K562 (cell line): ENCODE data around the gene MAP2K6. TPM values are rescaled to one million over a fixed set of nuclear protein-coding genes. Genes with fewer than 3 reads are reported as not detected.

Source experiments
- CHCHD3 ChIP-seq: fragments of 250-450 bp; sonication (Bioruptor Pico); IDR thresholded peaks from 2 replicates; pipeline ENCODE4 v2.1.2; 2022; ENCODE audit warnings: mild to moderate bottlenecking
- HNRNPK ChIP-seq: fragments of 200-400 bp; formaldehyde crosslinking; IDR thresholded peaks from one replicate; pipeline ENCODE4 v1.6.1; 2018; ENCODE audit warnings: mild to moderate bottlenecking, low read depth, low read length; ENCODE audit not compliant: poor library complexity, severe bottlenecking
- NR4A1 ChIP-seq, 2 experiments: fragments of 250-450 bp in 1 of 2; fragments of 450-650 bp in 1 of 2; sonication (Bioruptor Pico) in 1 of 2; IDR thresholded peaks; 2 replicates each; pipeline versions ENCODE4 v1.4.0 to v1.6.1; 2016 to 2020; ENCODE audit warnings: mild to moderate bottlenecking in 2 of 2, missing compliant biosample characterization in 1 of 2, missing genetic modification characterization in 1 of 2, moderate library complexity in 1 of 2
- POLR2A ChIP-seq: fragments of 450-650 bp; conservative IDR thresholded peaks from 2 replicates; pipeline ENCODE4 v1.6.1; 2016
- ZNF143 ChIP-seq: sonication (generic); formaldehyde crosslinking; IDR thresholded peaks from 2 replicates; pipeline ENCODE4 v1.9.0; 2022; ENCODE audit warnings: mild to moderate bottlenecking, missing genetic modification reagents
- polyA plus RNA-seq, 8 experiments: library from polyadenylated mRNA; depleted of rRNA in 4 of 8; stranded (reverse) in 5 of 8; unstranded in 3 of 8; fragments of >200 nt; fragmentation: Nextera tagmentation in 2 of 8; fragmentation: Illumina TruSeq in 1 of 8; extraction: Ambion mirVana in 2 of 8; extraction: Trizol in 1 of 8; gene quantifications; 2 replicates each; pipeline versions ENCODE4 v1.2.1 to v1.2.3, GENCODE V29; 2011 to 2014; ENCODE audit warnings: inconsistent platforms in 1 of 8, missing spikeins in 1 of 8
- total RNA-seq, 7 experiments: library from RNA; depleted of rRNA in 6 of 7; stranded (reverse); fragments of >200 nt in 6 of 7; fragmentation: Illumina TruSeq in 2 of 7; extraction: Trizol in 2 of 7; gene quantifications; 2 replicates each; pipeline versions ENCODE4 v1.2.1 to v1.2.3, GENCODE V29; 2011 to 2021; ENCODE audit warnings: low replicate concordance in 1 of 7
- TF ChIP-seq, protein P1 (sequence below): fragments of 250-450 bp; sonication (Bioruptor Pico); IDR thresholded peaks from 2 replicates; pipeline ENCODE4 v1.5.1; 2021; ENCODE audit warnings: mild to moderate bottlenecking
- TF ChIP-seq, protein P2 (sequence below): fragments of 450-650 bp; IDR thresholded peaks from 2 replicates; pipeline ENCODE4 v1.7.0; 2016; ENCODE audit warnings: borderline replicate concordance
- TF ChIP-seq, protein P3 (sequence below): fragments of 450-650 bp; IDR thresholded peaks from 2 replicates; pipeline ENCODE4 v1.6.1; 2017; ENCODE audit warnings: antibody characterized with exemption, mild to moderate bottlenecking

Gene MAP2K6
- total and polyA plus RNA-seq, 9 of the 15 experiments (the other 6 are each of a cell fraction or from before 2014, with no cell fraction given) = 0.07 to 0.13 TPM; not detected in 7

DNA sequence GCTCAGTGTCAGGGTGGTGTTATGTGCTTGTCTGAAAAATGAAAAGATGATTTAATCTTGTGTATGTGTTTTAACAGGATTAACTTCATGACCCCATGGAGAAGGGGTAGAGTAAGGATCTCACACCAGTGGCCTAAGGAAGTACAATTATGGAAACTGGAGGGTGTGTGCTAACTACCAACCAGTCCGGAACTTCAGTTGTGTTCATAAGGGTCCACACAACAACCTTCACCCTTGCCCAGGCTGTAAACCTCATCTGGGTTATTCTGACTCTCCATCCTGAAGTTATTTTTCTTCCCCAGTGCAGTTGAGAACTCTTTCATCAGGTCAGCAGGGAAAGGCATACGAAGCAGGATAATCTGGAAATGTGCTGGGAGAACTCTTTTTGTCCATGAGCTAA, 158.9 kb downstream of the MAP2K6 start (continued):
- TF ChIP-seq CHCHD3 = no peak
- TF ChIP-seq, protein P1, sequence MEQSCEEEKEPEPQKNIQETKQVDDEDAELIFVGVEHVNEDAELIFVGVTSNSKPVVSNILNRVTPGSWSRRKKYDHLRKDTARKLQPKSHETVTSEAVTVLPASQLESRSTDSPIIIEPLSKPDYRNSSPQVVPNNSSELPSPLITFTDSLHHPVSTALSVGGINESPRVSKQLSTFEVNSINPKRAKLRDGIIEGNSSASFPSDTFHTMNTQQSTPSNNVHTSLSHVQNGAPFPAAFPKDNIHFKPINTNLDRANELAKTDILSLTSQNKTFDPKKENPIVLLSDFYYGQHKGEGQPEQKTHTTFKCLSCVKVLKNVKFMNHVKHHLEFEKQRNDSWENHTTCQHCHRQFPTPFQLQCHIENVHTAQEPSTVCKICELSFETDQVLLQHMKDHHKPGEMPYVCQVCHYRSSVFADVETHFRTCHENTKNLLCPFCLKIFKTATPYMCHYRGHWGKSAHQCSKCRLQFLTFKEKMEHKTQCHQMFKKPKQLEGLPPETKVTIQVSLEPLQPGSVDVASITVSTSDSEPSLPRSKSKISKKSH (CRISPR knock-in tag) = no peak
- TF ChIP-seq POLR2A = no peak
- no peak for TF ChIP-seq HNRNPK
- TF ChIP-seq NR4A1 (CRISPR knock-in tag; IDR thresholded peaks at IDR 0.05) = no peak
- TF ChIP-seq NR4A1 (tag; IDR thresholded peaks at IDR 0.05) = no peak
- TF ChIP-seq, protein P2, sequence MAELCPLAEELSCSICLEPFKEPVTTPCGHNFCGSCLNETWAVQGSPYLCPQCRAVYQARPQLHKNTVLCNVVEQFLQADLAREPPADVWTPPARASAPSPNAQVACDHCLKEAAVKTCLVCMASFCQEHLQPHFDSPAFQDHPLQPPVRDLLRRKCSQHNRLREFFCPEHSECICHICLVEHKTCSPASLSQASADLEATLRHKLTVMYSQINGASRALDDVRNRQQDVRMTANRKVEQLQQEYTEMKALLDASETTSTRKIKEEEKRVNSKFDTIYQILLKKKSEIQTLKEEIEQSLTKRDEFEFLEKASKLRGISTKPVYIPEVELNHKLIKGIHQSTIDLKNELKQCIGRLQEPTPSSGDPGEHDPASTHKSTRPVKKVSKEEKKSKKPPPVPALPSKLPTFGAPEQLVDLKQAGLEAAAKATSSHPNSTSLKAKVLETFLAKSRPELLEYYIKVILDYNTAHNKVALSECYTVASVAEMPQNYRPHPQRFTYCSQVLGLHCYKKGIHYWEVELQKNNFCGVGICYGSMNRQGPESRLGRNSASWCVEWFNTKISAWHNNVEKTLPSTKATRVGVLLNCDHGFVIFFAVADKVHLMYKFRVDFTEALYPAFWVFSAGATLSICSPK = no peak
- TF ChIP-seq ZNF143 = no peak
- TF ChIP-seq, protein P3, sequence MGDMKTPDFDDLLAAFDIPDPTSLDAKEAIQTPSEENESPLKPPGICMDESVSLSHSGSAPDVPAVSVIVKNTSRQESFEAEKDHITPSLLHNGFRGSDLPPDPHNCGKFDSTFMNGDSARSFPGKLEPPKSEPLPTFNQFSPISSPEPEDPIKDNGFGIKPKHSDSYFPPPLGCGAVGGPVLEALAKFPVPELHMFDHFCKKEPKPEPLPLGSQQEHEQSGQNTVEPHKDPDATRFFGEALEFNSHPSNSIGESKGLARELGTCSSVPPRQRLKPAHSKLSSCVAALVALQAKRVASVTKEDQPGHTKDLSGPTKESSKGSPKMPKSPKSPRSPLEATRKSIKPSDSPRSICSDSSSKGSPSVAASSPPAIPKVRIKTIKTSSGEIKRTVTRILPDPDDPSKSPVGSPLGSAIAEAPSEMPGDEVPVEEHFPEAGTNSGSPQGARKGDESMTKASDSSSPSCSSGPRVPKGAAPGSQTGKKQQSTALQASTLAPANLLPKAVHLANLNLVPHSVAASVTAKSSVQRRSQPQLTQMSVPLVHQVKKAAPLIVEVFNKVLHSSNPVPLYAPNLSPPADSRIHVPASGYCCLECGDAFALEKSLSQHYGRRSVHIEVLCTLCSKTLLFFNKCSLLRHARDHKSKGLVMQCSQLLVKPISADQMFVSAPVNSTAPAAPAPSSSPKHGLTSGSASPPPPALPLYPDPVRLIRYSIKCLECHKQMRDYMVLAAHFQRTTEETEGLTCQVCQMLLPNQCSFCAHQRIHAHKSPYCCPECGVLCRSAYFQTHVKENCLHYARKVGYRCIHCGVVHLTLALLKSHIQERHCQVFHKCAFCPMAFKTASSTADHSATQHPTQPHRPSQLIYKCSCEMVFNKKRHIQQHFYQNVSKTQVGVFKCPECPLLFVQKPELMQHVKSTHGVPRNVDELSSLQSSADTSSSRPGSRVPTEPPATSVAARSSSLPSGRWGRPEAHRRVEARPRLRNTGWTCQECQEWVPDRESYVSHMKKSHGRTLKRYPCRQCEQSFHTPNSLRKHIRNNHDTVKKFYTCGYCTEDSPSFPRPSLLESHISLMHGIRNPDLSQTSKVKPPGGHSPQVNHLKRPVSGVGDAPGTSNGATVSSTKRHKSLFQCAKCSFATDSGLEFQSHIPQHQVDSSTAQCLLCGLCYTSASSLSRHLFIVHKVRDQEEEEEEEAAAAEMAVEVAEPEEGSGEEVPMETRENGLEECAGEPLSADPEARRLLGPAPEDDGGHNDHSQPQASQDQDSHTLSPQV = no peak
